Measurements from ENCODE around the gene CAMK2B.

The CAMK2B gene

DNA sequence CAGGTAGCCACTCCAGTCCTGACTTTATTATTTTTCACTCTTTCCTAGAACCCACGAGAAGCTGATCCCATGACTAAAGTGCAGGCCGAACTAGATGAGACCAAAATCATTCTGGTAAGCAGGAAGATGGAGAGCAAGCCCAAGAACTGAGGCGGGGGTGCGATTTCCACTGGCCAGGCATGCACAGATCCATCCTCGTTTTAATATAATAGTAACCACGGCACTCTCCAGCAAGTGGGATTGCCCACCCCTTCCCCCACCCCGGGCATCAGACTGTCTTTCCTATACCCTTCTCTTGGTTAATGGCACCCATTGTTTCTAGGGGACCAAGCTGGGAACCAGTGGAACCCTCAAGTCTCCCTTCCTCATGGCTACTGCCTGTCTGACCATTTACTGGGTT lies 117.3 kb downstream of the CAMK2B start:
- TF ChIP-seq GATA3 (IDR thresholded peaks at IDR 0.05; ENCODE audit: low read depth, low read length): no peak
- TF ChIP-seq GATA2 (IDR thresholded peaks at IDR 0.05; ENCODE audit: low read depth, low read length): no peak

DNA sequence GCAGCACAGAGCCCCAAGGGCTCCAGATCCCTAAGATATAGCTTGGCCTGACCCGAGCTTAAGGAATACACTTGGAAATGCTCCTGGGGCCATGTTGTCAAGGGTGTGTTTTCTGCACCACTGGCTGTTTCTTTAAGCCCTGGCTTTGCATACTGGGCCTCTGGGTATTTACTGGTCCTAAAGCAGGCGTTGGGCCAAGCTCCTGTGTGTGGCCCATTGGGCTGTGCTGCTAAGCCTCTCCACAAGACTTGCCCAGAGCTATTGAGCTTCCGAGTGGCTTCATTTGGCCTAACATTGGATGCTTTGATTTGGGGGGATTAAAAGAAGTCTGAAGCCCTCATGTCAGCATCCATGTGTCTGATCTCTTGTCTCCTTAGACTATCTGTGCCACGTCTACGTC lies 119.4 kb downstream of the CAMK2B start:
- TF ChIP-seq GATA3 (IDR thresholded peaks at IDR 0.05; ENCODE audit: low read depth, low read length) (no peak), GATA2 (IDR thresholded peaks at IDR 0.05; ENCODE audit: low read depth, low read length) (no peak)

GRCh38 chr7:44201813-44202212 lies 123.6 kb downstream of the CAMK2B start:
- no peak for TF ChIP-seq GATA3 (IDR thresholded peaks at IDR 0.05; ENCODE audit: low read depth, low read length)
- TF ChIP-seq GATA2 (IDR thresholded peaks at IDR 0.05; ENCODE audit: low read depth, low read length): no peak

DNA sequence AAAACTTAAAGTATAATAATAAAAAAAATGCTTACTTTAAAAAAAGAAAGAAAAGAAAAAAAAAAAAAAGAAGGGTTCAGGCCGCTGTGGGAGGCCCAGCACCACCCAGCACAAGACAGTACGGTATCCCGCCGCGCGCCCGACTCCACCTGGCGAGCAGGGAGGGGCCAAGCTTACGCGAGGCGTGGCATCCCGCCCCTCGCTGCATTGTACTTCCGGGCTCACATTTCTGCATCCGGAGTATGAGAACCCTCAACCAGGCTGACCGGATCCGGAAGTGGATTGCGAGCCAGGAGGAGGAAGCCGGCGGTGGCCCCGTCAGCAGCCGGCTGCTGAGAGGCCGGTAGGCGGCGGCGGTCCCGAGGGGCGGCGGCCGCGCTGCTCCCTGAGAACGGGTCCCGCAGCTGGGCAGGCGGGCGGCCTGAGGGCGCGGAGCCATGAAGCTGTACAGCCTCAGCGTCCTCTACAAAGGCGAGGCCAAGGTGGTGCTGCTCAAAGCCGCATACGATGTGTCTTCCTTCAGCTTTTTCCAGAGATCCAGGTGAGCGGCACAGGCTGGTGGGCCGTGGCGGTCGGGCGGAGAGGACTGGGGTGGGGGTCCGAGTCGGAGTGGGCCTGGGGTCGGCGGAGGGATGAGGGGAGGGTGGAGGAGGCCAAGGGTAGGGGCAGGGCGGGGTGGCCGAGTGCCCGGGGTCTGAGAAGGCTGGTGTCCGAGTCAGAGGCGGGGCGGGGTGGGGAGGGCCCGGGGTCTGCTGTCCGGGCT lies 124.5 kb downstream of the CAMK2B start, which contains the start of gene YKT6:
YKT6 (plus strand) TSS at position 280 of the 763 bp plus-strand sequence; CDS start at position 438, 158 bp downstream.
- no peak for TF ChIP-seq GATA3 (IDR thresholded peaks at IDR 0.05; ENCODE audit: low read depth, low read length)

DNA sequence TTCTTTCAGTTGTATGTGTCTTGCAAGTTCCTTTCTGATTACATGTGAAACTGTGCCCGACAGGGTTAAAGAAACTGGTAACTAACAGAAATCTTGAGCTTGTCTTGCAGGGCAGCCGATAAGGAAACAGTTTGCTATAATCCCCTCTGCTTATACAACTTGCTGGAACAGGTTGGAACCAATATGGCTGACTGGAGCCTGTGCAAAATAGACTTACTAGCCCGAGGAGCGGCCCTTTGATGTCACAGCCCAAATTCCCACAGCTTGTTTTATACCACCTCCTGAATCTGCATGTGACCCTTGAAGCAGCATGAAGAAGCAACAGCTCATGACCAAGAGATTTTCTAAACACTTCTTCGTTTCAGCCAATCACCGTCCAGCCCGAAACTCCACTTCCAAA lies 127.9 kb downstream of the CAMK2B start:
- TF ChIP-seq GATA3 (IDR thresholded peaks at IDR 0.05; ENCODE audit: low read depth, low read length): no peak
- no peak for TF ChIP-seq GATA2 (IDR thresholded peaks at IDR 0.05; ENCODE audit: low read depth, low read length)

GRCh38 chr7:44196450-44196872 lies 128.9 kb downstream of the CAMK2B start:
- TF ChIP-seq GATA2 (IDR thresholded peaks at IDR 0.05; ENCODE audit: low read depth, low read length): no peak
- no peak for TF ChIP-seq GATA3 (IDR thresholded peaks at IDR 0.05; ENCODE audit: low read depth, low read length)

DNA sequence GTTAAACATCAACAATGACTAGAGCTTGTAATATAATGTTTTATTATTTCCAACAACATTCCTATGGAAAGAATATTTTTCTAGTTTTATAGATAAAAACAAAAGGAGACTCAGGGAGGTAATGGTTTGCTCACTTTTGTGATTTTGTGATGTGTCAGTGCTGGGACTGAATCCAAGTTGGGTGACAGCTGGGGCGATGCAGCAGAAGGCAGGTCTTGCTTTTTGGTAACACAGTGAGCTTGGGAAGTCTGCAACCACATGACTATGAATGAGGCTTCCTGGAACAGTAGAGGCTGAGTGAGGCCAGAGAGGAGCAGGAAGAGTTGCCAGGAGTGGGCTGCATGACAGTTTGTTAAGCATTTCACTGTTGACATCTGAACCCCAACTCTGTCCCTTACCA lies 129.5 kb downstream of the CAMK2B start:
- TF ChIP-seq GATA2 (IDR thresholded peaks at IDR 0.05; ENCODE audit: low read depth, low read length) (no peak), GATA3 (IDR thresholded peaks at IDR 0.05; ENCODE audit: low read depth, low read length) (no peak)

GRCh38 chr7:44194562-44195145 lies 130.7 kb downstream of the CAMK2B start:
- TF ChIP-seq GATA3 (IDR thresholded peaks at IDR 0.05; ENCODE audit: low read depth, low read length) (no peak), GATA2 (IDR thresholded peaks at IDR 0.05; ENCODE audit: low read depth, low read length) (no peak)

DNA sequence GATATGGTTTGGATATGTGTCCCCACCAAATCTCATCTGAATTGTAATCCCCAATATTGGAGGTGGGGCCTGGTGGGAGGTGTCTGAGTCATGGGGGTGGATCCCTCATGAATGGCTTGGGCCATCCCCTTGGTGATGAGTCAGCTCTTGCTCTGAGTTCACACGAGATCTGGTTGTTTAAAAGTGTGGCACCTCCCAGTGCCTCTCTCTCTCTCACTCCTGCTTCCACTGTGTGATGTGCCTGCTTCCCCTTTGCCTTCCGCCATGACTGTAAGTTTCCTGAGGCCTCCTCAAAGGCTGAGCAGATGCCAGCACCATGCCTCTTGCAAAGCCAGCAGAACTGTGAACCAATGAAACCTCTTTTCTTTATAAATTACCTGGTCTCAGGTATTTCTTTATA lies 131.3 kb downstream of the CAMK2B start:
- no peak for TF ChIP-seq GATA3 (IDR thresholded peaks at IDR 0.05; ENCODE audit: low read depth, low read length)
- no peak for TF ChIP-seq GATA2 (IDR thresholded peaks at IDR 0.05; ENCODE audit: low read depth, low read length)

- TF ChIP-seq GATA3 (IDR thresholded peaks at IDR 0.05; ENCODE audit: low read depth, low read length): no peak
- no peak for TF ChIP-seq GATA2 (IDR thresholded peaks at IDR 0.05; ENCODE audit: low read depth, low read length)
Observed at GRCh38 chr7:44193011-44193802, 132.2 kb downstream of the CAMK2B start.

GRCh38 chr7:44191171-44191570 lies 134.2 kb downstream of the CAMK2B start:
- no peak for TF ChIP-seq GATA3 (IDR thresholded peaks at IDR 0.05; ENCODE audit: low read depth, low read length)
- no peak for TF ChIP-seq GATA2 (IDR thresholded peaks at IDR 0.05; ENCODE audit: low read depth, low read length)

DNA sequence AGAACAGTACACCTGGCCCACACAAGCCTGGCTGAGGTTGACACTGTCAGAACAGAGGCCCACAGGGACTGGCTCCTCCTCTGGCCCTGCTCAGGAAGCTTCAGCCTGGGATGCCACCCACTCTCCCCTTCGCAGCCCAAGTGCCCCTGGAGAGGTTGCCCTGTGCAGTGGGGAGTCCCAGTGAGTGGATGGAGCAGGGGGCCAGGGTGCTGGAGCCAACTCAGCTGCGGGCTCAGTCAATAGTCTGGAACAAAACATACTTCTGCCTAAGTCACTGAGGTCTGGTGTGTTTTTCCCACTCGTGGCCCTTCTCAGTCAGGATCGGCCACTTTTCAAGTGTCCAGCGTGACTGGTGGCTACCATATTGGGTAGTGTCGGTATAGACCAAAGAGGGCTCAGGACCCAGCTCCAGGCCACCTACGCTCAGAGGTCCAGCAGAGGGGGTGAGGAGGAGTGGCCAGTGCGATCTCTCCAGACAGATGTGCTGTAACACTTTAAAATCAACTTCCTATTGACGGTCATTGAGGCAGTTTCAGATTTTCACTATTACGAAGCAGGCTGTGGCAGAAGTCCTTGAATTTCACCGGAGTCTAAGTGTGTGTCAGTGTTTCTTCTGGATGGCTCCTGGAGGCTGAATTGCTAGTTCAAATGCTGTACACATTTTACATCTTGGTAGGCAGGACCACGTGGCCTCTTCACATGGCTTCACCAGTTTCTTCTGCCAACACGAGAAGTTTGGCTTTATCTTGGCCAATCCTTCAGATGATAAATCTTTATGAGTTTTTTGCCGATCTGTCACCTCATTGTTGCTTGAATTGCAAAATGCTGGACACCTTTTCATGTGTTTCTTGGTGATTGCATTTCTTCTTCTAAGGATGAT lies 135.2 kb downstream of the CAMK2B start:
- no peak for TF ChIP-seq GATA3 (IDR thresholded peaks at IDR 0.05; ENCODE audit: low read depth, low read length)
- no peak for TF ChIP-seq GATA2 (IDR thresholded peaks at IDR 0.05; ENCODE audit: low read depth, low read length)

GRCh38 chr7:44189286-44189992 lies 136.0 kb downstream of the CAMK2B start, which contains the start of gene GCK:
Gene GCK (minus strand): TSS chr7:44189439. CDS start chr7:44188953, 486 bp downstream.
- TF ChIP-seq GATA2 (IDR thresholded peaks at IDR 0.05; ENCODE audit: low read depth, low read length) (no peak), GATA3 (IDR thresholded peaks at IDR 0.05; ENCODE audit: low read depth, low read length) (no peak)
